GM10266 (cell line): Measurements from ENCODE around the gene INKA2.

Experiments used
- DNase-seq: peaks from one replicate; pipeline ENCODE4 v3.0.0; 2012; ENCODE audit errors: extremely low spot score
- CTCF ChIP-seq: IDR thresholded peaks from 2 replicates; pipeline ENCODE4 v1.5.1; 2012; ENCODE audit warnings: mild to moderate bottlenecking, low read depth; ENCODE audit not compliant: control insufficient read depth, insufficient read depth; ENCODE audit errors: missing control alignments

The INKA2 gene

GRCh38 chr1:111702504-111703050 is 36.6 kb downstream of the INKA2 start:
- TF ChIP-seq CTCF = no peak
- no peak for DNase-seq

- DNase-seq = no peak
- no peak for TF ChIP-seq CTCF
These were observed 39.9 kb downstream of the INKA2 start for GRCh38 chr1:111699268-111699667.

GRCh38 chr1:111696330-111696729 is 42.9 kb downstream of the INKA2 start:
- DNase-seq = no peak
- TF ChIP-seq CTCF = no peak

- no peak for DNase-seq
- no peak for TF ChIP-seq CTCF
These were observed 43.4 kb downstream of the INKA2 start for GRCh38 chr1:111695801-111696200.

GRCh38 chr1:111691886-111692285 is 47.3 kb downstream of the INKA2 start:
- TF ChIP-seq CTCF = no peak
- DNase-seq = no peak

GRCh38 chr1:111690306-111690617 is 48.9 kb downstream of the INKA2 start:
- no peak for TF ChIP-seq CTCF
- DNase-seq = no peak
